Spleen (tissue), 11 donors: ENCODE results near the gene LBR. TPM values are rescaled to one million over a fixed set of nuclear protein-coding genes. Genes with fewer than 3 reads are reported as not detected.
A peak's percentile ranks its signal among the peaks of the same experiment; 100 is the strongest.

ENCODE experiments used
- DNase-seq: peaks from one replicate; pipeline ENCODE4 v3.0.0-alpha.2; 2020
- H3K27ac ChIP-seq, 8 donors: fragments of 200-600 bp; sonication (generic) in 7 of 8; 1 replicate in 4 of 8; 2 replicates in 4 of 8; pipeline versions ENCODE4 v1.5.0 to v1.8.0; 2016 to 2021; ENCODE audit warnings: inconsistent platforms in 4 of 8, mild to moderate bottlenecking in 4 of 8, moderate library complexity in 1 of 8
- H3K27me3 ChIP-seq, 7 donors: fragments of 200-600 bp; sonication (generic) in 6 of 7; replicated peaks in 1 of 7; 1 replicate in 4 of 7; 2 replicates in 3 of 7; pipeline versions ENCODE4 v1.5.0 to v1.8.0; 2016 to 2021; ENCODE audit warnings: inconsistent platforms in 3 of 7, mild to moderate bottlenecking in 1 of 7
- H3K36me3 ChIP-seq, 6 donors: fragments of 200-600 bp; sonication (generic) in 5 of 6; 1 replicate in 4 of 6; 2 replicates in 2 of 6; pipeline versions ENCODE4 v1.5.0 to v1.8.0; 2016 to 2021; ENCODE audit warnings: inconsistent platforms in 2 of 6
- H3K4me1 ChIP-seq, 6 donors: fragments of 200-600 bp; sonication (generic) in 5 of 6; 1 replicate in 3 of 6; 2 replicates in 3 of 6; pipeline versions ENCODE4 v1.5.0 to v1.8.0; 2016 to 2021; ENCODE audit warnings: inconsistent platforms in 3 of 6
- H3K4me3 ChIP-seq, 8 donors: fragments of 200-600 bp; sonication (generic) in 7 of 8; 1 replicate in 4 of 8; 2 replicates in 4 of 8; pipeline versions ENCODE4 v1.5.0 to v1.8.0; 2016 to 2021; ENCODE audit warnings: inconsistent platforms in 4 of 8, mild to moderate bottlenecking in 4 of 8, moderate library complexity in 2 of 8
- H3K9me3 ChIP-seq, 8 donors: fragments of 200-600 bp; sonication (generic) in 7 of 8; 1 replicate in 4 of 8; 2 replicates in 4 of 8; pipeline versions ENCODE4 v1.5.0 to v1.8.0; 2016 to 2021; ENCODE audit warnings: inconsistent platforms in 4 of 8
- CTCF ChIP-seq, 11 experiments: fragments of 200-600 bp in 7 of 11; fragments of 450-650 bp in 4 of 11; sonication (generic) in 4 of 11; IDR thresholded peaks in 8 of 11; conservative IDR thresholded peaks in 3 of 11; 1 replicate in 7 of 11; 2 replicates in 4 of 11; pipeline versions ENCODE4 v1.4.0 to v1.8.0; 2016 to 2021; ENCODE audit warnings: antibody characterized with exemption in 11 of 11, inconsistent platforms in 4 of 11, mild to moderate bottlenecking in 1 of 11
- POLR2A ChIP-seq, 3 donors: fragments of 450-650 bp; IDR thresholded peaks; one replicate each; pipeline ENCODE4 v1.5.1; 2017; ENCODE audit warnings: antibody characterized with exemption in 3 of 3, mild to moderate bottlenecking in 1 of 3
- POLR2AphosphoS5 ChIP-seq, 3 donors: sonication (generic); formaldehyde crosslinking; IDR thresholded peaks; one replicate each; pipeline ENCODE4 v1.5.1; 2017; ENCODE audit warnings: antibody characterized with exemption in 3 of 3
- WGBS, 5 donors: extraction: QIAGEN DNeasy Blood & Tissue Kit in 3 of 5; methylation state at CpG; one replicate each; pipeline versions ENCODE4 v1.1.5 to v1.1.7; 2013 to 2018; 5-methylcytosine and 5-hydroxymethylcytosine counted together
- intact Hi-C: fragments of 100-400 bp; cut with DNase I; formaldehyde crosslinking; loops from one replicate; pipeline ENCODE4 v1.15.0; 2023; ENCODE audit warnings: low total_unique reads
- polyA plus RNA-seq, 3 donors: library from polyadenylated mRNA; stranded (reverse); fragments of 200-250 nt; gene quantifications; one replicate each; pipeline ENCODE4 v1.2.1, GENCODE V29; 2013
- total RNA-seq, 7 donors: library from RNA; depleted of rRNA in 3 of 7; stranded (reverse); fragments of >200 nt in 3 of 7; fragmentation: NEBNext Ultra II Directional in 4 of 7; extraction: Animal tissue kit (Norgen Biotek cat#: 25700) in 4 of 7; gene quantifications; one replicate each; pipeline versions ENCODE4 v1.1.0 to v1.2.1, GENCODE V29; 2016 to 2021
- donor health status: healthy with polysubstance abuse.
- donor health status: DM: no; HTN: no; CAD: no; lungs with moderate emphysema.
- donor health status: DM: no; HTN: no; CAD: no.
- donor health status: Bipolar disorder and iron deficiency.
- donor health status: healthy.
- donor health status: DM: no; HTN: no; CAD: no.
- donor health status: DM: yes; HTN: yes; CAD: no.

The LBR gene
- total and polyA plus RNA-seq, 10 donors = 20.8 to 157 (median 87.9) TPM

DNA sequence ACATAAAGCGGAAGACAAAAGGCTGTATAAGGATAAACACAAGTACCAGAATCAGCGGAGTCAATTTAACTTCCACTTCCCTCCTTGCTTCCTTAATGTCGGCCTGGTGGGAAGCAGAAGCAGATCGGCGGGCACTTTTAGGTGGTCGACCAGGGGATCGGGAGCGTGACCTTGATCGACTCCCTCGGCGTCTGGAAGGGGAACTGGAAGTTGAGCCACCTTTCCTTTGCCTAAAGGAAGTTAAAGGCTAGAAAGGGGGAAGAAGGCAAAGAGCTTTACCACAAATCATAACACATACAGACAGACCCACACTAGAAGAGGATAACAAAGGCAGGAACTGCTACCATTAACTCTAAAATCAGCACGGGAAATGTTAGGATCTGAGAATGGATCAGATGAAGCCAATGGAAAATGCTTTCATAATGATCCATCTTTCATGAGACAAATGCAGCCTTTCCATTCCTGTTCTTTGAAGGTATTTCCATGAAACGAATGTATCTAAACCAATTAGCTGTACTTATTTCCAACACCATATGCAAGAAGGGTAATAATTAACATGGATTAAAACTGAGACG, 5.7 kb downstream of the LBR start:
- Histone ChIP-seq H3K4me1 (peaks cover 17 to 88% (median 54%) of the 10 kb centered on the region in 6 donors), H3K9me3 (no peaks in the 10 kb centered on the region), H3K36me3 (peaks cover 0 to 65% (median 39%) of the 10 kb centered on the region in 6 donors), H3K27me3 (no peaks in the 10 kb centered on the region), H3K4me3 (peak overlapping the region in 1 of 8 donors; percentile 17), H3K27ac (peak overlapping the region in 7 of 8 donors; percentile 5 to 96 (median 71))
- 36 to 49% (median 47%) methylated on average over 14 of the region's 14 CpGs for WGBS, 5 donors
- DNase-seq = no peak
- intact Hi-C loops = no loop called here
- no peak for TF ChIP-seq POLR2A (IDR thresholded peaks at IDR 0.05)
- TF ChIP-seq CTCF (IDR thresholded peaks at IDR 0.05 in 8 of 11, conservative IDR thresholded peaks at IDR 0.05 in 3 of 11) = no peak
- TF ChIP-seq POLR2AphosphoS5 (IDR thresholded peaks at IDR 0.05) = no peak

- no peak overlapping the region for H3K4me3 ChIP-seq
- intact Hi-C loops = no loop called here
- 91 to 98% (median 97%) methylated on average over 4 of the region's 4 CpGs for WGBS, 5 donors
- DNase-seq = no peak
- no peak for TF ChIP-seq POLR2A (IDR thresholded peaks at IDR 0.05)
- TF ChIP-seq POLR2AphosphoS5 (IDR thresholded peaks at IDR 0.05) = no peak
- TF ChIP-seq CTCF (IDR thresholded peaks at IDR 0.05 in 8 of 11, conservative IDR thresholded peaks at IDR 0.05 in 3 of 11) = no peak
- peaks cover 0 to 99% (median 70%) of the 10 kb centered on the region in 6 donors for H3K36me3 ChIP-seq
- H3K9me3 ChIP-seq = no peaks in the 10 kb centered on the region
- H3K27me3 ChIP-seq = no peaks in the 10 kb centered on the region
- H3K4me1 ChIP-seq = peaks cover 0 to 84% (median 23%) of the 10 kb centered on the region in 6 donors
- H3K27ac ChIP-seq = no peak overlapping the region
Observed at GRCh38 chr1:225418598-225418997, 9.2 kb downstream of the LBR start.

DNA sequence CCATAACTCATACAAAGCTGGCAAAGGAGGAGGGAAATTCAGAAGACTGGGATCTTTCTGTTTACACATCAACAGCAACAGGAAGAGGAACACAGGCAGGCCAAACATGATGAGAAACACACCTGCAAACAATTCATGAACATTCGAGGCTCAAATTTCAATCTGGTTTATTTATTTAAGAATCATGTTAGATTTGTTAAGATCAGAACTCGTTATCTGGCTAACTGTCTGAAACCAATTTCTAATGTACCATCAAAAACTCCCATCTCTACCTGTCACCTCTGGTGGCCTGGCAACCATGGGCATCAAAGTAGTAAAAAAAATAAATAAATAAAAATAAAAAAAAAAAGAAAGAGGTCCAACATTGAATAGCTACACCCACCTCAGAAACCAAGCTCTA, 9.8 kb downstream of the LBR start:
- TF ChIP-seq POLR2A (IDR thresholded peaks at IDR 0.05) (no peak), CTCF (IDR thresholded peaks at IDR 0.05 in 8 of 11, conservative IDR thresholded peaks at IDR 0.05 in 3 of 11) (no peak), POLR2AphosphoS5 (IDR thresholded peaks at IDR 0.05) (no peak)
- H3K4me3 ChIP-seq = no peak overlapping the region
- no peak for DNase-seq
- H3K36me3 ChIP-seq = peaks cover 0 to 99% (median 75%) of the 10 kb centered on the region in 6 donors
- no peaks in the 10 kb centered on the region for H3K27me3 ChIP-seq
- H3K4me1 ChIP-seq = peaks cover 0 to 80% (median 18%) of the 10 kb centered on the region in 6 donors
- H3K27ac ChIP-seq = no peak overlapping the region
- intact Hi-C loops = no loop called here
- WGBS, 5 donors = 88 to 93% (median 92%) methylated on average over 2 of the region's 2 CpGs
- no peaks in the 10 kb centered on the region for H3K9me3 ChIP-seq

DNA sequence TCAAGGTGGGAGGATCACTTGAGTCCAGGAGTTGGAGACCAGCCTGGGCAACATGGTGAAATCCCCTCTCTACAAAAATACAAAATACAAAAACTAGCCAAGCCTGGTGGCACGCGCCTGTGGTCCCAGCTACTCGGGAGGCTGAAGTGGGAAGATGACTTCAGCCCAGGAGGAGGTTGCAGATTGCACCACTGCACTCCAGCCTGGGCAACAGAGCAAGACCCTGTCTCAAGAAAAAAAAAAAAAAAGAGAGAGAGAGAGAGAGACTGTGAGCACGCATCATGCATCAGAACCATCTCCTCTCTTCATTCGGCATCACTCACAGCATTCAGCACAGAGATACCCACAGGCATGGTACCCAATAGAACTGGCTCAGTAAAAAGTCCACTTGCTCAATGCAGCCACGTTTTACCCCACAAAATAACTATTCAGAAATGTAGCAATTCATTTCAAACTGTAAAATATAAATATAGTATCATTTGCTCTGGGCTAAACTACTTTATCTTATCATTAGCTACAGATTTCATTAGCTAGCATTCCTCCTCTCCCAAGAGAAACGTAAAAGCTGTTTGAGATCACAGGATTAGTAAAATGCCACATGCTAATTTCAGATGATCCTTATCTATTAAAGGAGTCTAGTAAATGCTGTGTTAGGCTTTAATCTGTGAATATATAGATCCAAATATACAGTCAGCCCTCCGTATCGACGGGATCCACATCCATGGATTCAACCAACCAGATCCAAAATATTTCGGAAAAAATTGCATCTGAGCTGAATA, 11.7 kb downstream of the LBR start:
- peaks cover 0 to 61% (median 5%) of the 10 kb centered on the region in 6 donors for H3K4me1 ChIP-seq
- no peak overlapping the region for H3K4me3 ChIP-seq
- WGBS, 5 donors = 86 to 95% (median 90%) methylated on average over 11 of the region's 11 CpGs
- H3K27ac ChIP-seq = peak overlapping the region in 2 of 8 donors; percentile 2 to 20
- no peaks in the 10 kb centered on the region for H3K27me3 ChIP-seq
- H3K36me3 ChIP-seq = peaks cover 0 to 100% (median 85%) of the 10 kb centered on the region in 6 donors
- no peak for DNase-seq
- H3K9me3 ChIP-seq = no peaks in the 10 kb centered on the region
- intact Hi-C loops = no loop called here
- TF ChIP-seq POLR2AphosphoS5 (IDR thresholded peaks at IDR 0.05) = no peak
- no peak for TF ChIP-seq CTCF (IDR thresholded peaks at IDR 0.05 in 8 of 11, conservative IDR thresholded peaks at IDR 0.05 in 3 of 11)
- no peak for TF ChIP-seq POLR2A (IDR thresholded peaks at IDR 0.05)
